OCI-LY1 (cell line): ENCODE data around the gene ASB6.

Source experiments
- EZH2 ChIP-seq: fragments of 200-600 bp; sonication (generic), shearing (Covaris generic); IDR thresholded peaks from 2 replicates; pipeline ENCODE4 v1.8.0; 2017; ENCODE audit warnings: borderline replicate concordance, mixed run types, mild to moderate bottlenecking, antibody characterized with exemption, low read length, moderate library complexity, mixed read lengths
- TF ChIP-seq, protein P1 (sequence below): fragments of 200-600 bp; sonication (generic), shearing (Covaris generic); IDR thresholded peaks from 2 replicates; pipeline ENCODE4 v1.5.1; 2017; ENCODE audit warnings: mild to moderate bottlenecking, antibody characterized with exemption, low read length, moderate library complexity, mixed read lengths

- TF ChIP-seq, protein P1, sequence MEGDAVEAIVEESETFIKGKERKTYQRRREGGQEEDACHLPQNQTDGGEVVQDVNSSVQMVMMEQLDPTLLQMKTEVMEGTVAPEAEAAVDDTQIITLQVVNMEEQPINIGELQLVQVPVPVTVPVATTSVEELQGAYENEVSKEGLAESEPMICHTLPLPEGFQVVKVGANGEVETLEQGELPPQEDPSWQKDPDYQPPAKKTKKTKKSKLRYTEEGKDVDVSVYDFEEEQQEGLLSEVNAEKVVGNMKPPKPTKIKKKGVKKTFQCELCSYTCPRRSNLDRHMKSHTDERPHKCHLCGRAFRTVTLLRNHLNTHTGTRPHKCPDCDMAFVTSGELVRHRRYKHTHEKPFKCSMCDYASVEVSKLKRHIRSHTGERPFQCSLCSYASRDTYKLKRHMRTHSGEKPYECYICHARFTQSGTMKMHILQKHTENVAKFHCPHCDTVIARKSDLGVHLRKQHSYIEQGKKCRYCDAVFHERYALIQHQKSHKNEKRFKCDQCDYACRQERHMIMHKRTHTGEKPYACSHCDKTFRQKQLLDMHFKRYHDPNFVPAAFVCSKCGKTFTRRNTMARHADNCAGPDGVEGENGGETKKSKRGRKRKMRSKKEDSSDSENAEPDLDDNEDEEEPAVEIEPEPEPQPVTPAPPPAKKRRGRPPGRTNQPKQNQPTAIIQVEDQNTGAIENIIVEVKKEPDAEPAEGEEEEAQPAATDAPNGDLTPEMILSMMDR: no peak
- TF ChIP-seq EZH2: no peak
These were observed 19.1 kb upstream of the ASB6 start for GRCh38 chr9:129661029-129661428.
